Effector memory CD4-positive, alpha-beta T cell (primary cell): ENCODE measurements around the gene CCNB3.

Experiments used
- DNase-seq, 3 donors: peaks; one replicate each; pipeline ENCODE4 v3.0.0-alpha.2; 2020
- H3K27ac ChIP-seq: 2 replicates; pipeline ENCODE4 v1.7.0; 2013; ENCODE audit warnings: mild to moderate bottlenecking, low read length, moderate library complexity; ENCODE audit not compliant: insufficient read depth, poor library complexity, severe bottlenecking
- H3K27me3 ChIP-seq: replicated peaks from 2 replicates; pipeline ENCODE4 v1.7.0; 2013; ENCODE audit warnings: mild to moderate bottlenecking, low read length; ENCODE audit not compliant: insufficient read depth, control insufficient read depth, poor library complexity, severe bottlenecking
- H3K36me3 ChIP-seq: 2 replicates; pipeline ENCODE4 v1.7.0; 2013; ENCODE audit warnings: mild to moderate bottlenecking, low read length, moderate library complexity; ENCODE audit not compliant: control insufficient read depth, insufficient read depth
- H3K4me1 ChIP-seq: 2 replicates; pipeline ENCODE4 v1.7.0; 2013; ENCODE audit warnings: low read length, mild to moderate bottlenecking; ENCODE audit not compliant: control insufficient read depth, insufficient read depth, poor library complexity, severe bottlenecking
- H3K4me3 ChIP-seq: 2 replicates; pipeline ENCODE4 v1.7.0; 2013; ENCODE audit warnings: low read length, low read depth, mild to moderate bottlenecking; ENCODE audit not compliant: insufficient read depth, poor library complexity, severe bottlenecking
- H3K9me3 ChIP-seq: 2 replicates; pipeline ENCODE4 v1.7.0; 2013; ENCODE audit warnings: mild to moderate bottlenecking, low read length, moderate library complexity; ENCODE audit not compliant: control insufficient read depth

CCNB3 gene

GRCh38 chrX:50180073-50180940 lies 24.3 kb upstream of the CCNB3 start:
- no peaks in the 10 kb centered on the region for H3K9me3 ChIP-seq
- no peak for DNase-seq
- H3K36me3 ChIP-seq = no peaks in the 10 kb centered on the region
- no peak overlapping the region for H3K4me3 ChIP-seq
- no peak overlapping the region for H3K27ac ChIP-seq
- no peaks in the 10 kb centered on the region for H3K4me1 ChIP-seq
- no peaks in the 10 kb centered on the region for H3K27me3 ChIP-seq

DNA sequence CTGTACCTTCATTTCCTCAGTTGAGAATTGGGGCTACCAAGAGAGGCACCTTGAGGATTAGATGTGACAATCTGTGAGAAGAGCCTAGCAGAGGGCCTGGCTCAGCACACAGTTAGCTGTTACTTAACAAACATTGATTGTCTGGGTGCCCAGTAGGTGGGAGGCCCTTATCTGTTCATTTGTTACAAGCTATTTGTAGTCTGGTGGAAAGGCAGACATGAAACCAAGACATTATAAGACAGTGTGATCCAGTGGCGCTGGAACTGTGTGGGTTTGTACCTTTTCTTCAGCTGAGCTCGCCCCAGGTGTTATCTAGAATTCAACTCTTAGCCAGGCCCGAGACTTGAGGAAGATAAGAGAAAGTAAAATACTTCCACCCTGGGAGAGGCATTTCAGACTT lies 20.7 kb upstream of the CCNB3 start:
- H3K27ac ChIP-seq = no peak overlapping the region
- no peaks in the 10 kb centered on the region for H3K36me3 ChIP-seq
- H3K27me3 ChIP-seq = no peaks in the 10 kb centered on the region
- DNase-seq = no peak
- no peak overlapping the region for H3K4me3 ChIP-seq
- H3K9me3 ChIP-seq = no peaks in the 10 kb centered on the region
- no peaks in the 10 kb centered on the region for H3K4me1 ChIP-seq

- Histone ChIP-seq H3K4me1 (no peaks in the 10 kb centered on the region), H3K4me3 (no peak overlapping the region), H3K27me3 (no peaks in the 10 kb centered on the region), H3K36me3 (no peaks in the 10 kb centered on the region), H3K27ac (no peak overlapping the region), H3K9me3 (no peaks in the 10 kb centered on the region)
- DNase-seq = no peak
Measured at GRCh38 chrX:50188859-50189600, 15.5 kb upstream of the CCNB3 start.

GRCh38 chrX:50198348-50198747 lies 6.2 kb upstream of the CCNB3 start:
- no peak for DNase-seq
- H3K27ac ChIP-seq = no peak overlapping the region
- no peaks in the 10 kb centered on the region for H3K9me3 ChIP-seq
- no peaks in the 10 kb centered on the region for H3K36me3 ChIP-seq
- no peaks in the 10 kb centered on the region for H3K27me3 ChIP-seq
- H3K4me3 ChIP-seq = no peak overlapping the region
- H3K4me1 ChIP-seq = no peaks in the 10 kb centered on the region

DNA sequence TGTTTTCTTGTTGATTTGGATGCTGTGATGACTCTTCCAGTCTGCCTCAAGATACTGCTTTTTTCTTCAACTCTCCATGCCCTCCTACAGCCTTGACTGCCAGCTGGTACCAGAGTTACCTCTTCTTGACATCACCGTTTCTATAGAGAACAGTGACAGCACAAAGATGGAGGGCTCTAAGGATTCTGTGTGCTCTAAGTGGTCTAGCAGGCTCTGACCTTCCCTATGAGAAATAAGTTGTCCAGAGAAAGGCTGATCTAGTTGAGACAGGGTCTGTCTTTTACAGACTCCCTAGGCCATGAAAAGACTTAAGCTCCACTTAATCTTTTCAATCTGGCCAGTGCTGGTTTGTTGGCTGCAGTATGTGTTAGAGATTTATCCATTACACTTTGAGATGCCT lies 3.7 kb upstream of the CCNB3 start, which contains the start of gene AKAP4:
AKAP4 (minus strand) TSS at position 101 of the 400 bp plus-strand sequence. CDS start 118 bp downstream, outside the sequence.
- no peaks in the 10 kb centered on the region for H3K9me3 ChIP-seq
- no peaks in the 10 kb centered on the region for H3K36me3 ChIP-seq
- DNase-seq = no peak
- no peaks in the 10 kb centered on the region for H3K4me1 ChIP-seq
- no peaks in the 10 kb centered on the region for H3K27me3 ChIP-seq
- no peak within 1 kb of the TSS for H3K4me3 ChIP-seq
- no peak within 1 kb of the TSS for H3K27ac ChIP-seq

GRCh38 chrX:50202539-50202938 lies 2.0 kb upstream of the CCNB3 start:
- Histone ChIP-seq H3K4me3 (no peak overlapping the region), H3K9me3 (no peaks in the 10 kb centered on the region), H3K4me1 (no peaks in the 10 kb centered on the region), H3K36me3 (no peaks in the 10 kb centered on the region), H3K27me3 (no peaks in the 10 kb centered on the region), H3K27ac (no peak overlapping the region)
- no peak for DNase-seq

- Histone ChIP-seq H3K27me3 (no peaks in the 10 kb centered on the region), H3K36me3 (no peaks in the 10 kb centered on the region), H3K27ac (no peak overlapping the region), H3K4me3 (no peak overlapping the region), H3K9me3 (no peaks in the 10 kb centered on the region), H3K4me1 (no peaks in the 10 kb centered on the region)
- no peak for DNase-seq
Measured at GRCh38 chrX:50206753-50207152, 2.2 kb downstream of the CCNB3 start.

DNA sequence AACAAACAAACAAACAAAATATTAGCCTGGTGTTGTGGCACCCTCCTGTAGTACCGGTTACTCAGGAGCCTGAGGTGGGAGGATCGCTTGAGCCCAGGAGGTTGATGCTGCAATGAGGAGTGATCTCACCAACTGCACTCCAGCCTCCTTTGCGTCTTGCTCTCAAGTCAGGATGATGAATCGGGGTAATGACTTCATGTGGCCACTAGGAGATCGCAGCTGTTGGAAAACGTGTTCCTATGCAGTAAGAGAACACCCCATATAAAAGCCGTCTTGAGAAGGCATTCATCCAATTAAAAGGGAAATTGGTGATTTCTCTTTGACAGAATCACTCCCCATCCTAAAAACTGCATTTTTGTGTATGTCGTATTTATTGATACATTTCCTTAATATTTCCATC lies 6.9 kb downstream of the CCNB3 start:
- H3K9me3 ChIP-seq = no peaks in the 10 kb centered on the region
- H3K36me3 ChIP-seq = no peaks in the 10 kb centered on the region
- DNase-seq = no peak

GRCh38 chrX:50281253-50281652 lies 76.7 kb downstream of the CCNB3 start:
- Histone ChIP-seq H3K27me3 (no peaks in the 10 kb centered on the region), H3K36me3 (no peaks in the 10 kb centered on the region), H3K9me3 (no peaks in the 10 kb centered on the region), H3K27ac (no peak overlapping the region), H3K4me3 (no peak overlapping the region), H3K4me1 (no peaks in the 10 kb centered on the region)
- no peak for DNase-seq

More for the DNA sequence above, 6.9 kb downstream of the CCNB3 start:
- Histone ChIP-seq H3K4me1 (no peaks in the 10 kb centered on the region), H3K4me3 (no peak overlapping the region), H3K27me3 (no peaks in the 10 kb centered on the region), H3K27ac (no peak overlapping the region)

DNA sequence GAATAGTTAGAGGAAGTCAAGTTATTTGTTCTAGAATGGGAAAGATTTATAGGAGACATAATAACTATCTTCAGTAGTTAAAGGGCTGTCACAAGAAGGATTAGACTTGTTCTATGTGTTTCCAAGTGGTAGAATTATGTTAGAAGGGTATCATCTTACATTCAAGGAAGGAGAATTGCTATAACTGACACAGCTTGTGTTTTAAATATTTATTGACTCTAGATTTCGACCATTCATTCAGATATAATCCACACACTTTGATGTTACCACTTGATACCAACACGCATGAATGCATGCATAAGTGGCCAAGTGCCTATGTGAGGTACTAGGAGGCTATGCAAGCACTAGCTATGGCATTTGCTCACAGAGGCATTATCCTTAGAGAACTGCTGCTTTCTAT lies 122.7 kb downstream of the CCNB3 start:
- DNase-seq = no peak
- H3K4me1 ChIP-seq = no peaks in the 10 kb centered on the region
- no peaks in the 10 kb centered on the region for H3K27me3 ChIP-seq
- H3K4me3 ChIP-seq = no peak overlapping the region
- H3K36me3 ChIP-seq = no peaks in the 10 kb centered on the region
- no peak overlapping the region for H3K27ac ChIP-seq
- H3K9me3 ChIP-seq = no peaks in the 10 kb centered on the region
